HEK293 (cell line): ENCODE measurements around the gene RAI14.

Experiments
- CTCF ChIP-seq: fragments of 450-650 bp; formaldehyde crosslinking; IDR thresholded peaks from 2 replicates; pipeline ENCODE4 v1.5.1; 2016; ENCODE audit warnings: missing biosample characterization, missing genetic modification characterization
- SETDB1 ChIP-seq: IDR thresholded peaks from one replicate; pipeline ENCODE4 v1.6.1; 2017; ENCODE audit warnings: mild to moderate bottlenecking, low read length, moderate library complexity, mixed read lengths; ENCODE audit not compliant: insufficient read length

- TF ChIP-seq CTCF (tag by site-specific recombination) = no peak
- no peak for TF ChIP-seq SETDB1
Observed at GRCh38 chr5:34685485-34686165, 29.5 kb downstream of the RAI14 start.
